ENCODE results near the gene LTBP3. TPM values are rescaled to one million over a fixed set of nuclear protein-coding genes. Genes with fewer than 3 reads are reported as not detected.

LTBP3 gene
- total and polyA plus RNA-seq, 2 donors (not counting 3 experiments of a cell fraction or from before 2014, with no cell fraction given): 120 to 209 TPM

GRCh38 chr11:65559951-65560537 lies 1.9 kb upstream of the LTBP3 start:
- Histone ChIP-seq H3K4me1 (ENCODE audit: control insufficient read depth, extremely low read depth, insufficient read depth, low read length) (peaks cover 56% of the 10 kb centered on the region), H3K4me2 (ENCODE audit: insufficient read depth, low read length) (peak overlapping the region; percentile 44), H3K79me2 (ENCODE audit: control insufficient read depth, insufficient read depth, low read length) (peaks cover 16% of the 10 kb centered on the region), H3K27ac (ENCODE audit: insufficient read depth, low read depth, low read length) (peak overlapping the region; percentile 78), H3K4me3 (replicated peaks in 1 of 3; ENCODE audit: insufficient read depth in 1 of 3, low read depth in 1 of 3, low read length in 3 of 3) (no peak overlapping the region), H3K36me3 (ENCODE audit: control insufficient read depth in 2 of 2, extremely low read depth in 1 of 2, insufficient read depth in 2 of 2, low read length in 2 of 2) (no peaks in the 10 kb centered on the region), H4K20me1 (replicated peaks; ENCODE audit: control insufficient read depth, extremely low read depth, insufficient read depth, low read length) (no peaks in the 10 kb centered on the region), H3K27me3 (ENCODE audit: control insufficient read depth in 2 of 2, insufficient read depth in 2 of 2, low read length in 2 of 2) (no peaks in the 10 kb centered on the region), H3K9me1 (replicated peaks; ENCODE audit: control insufficient read depth, extremely low read depth, insufficient read depth, low read length) (no peaks in the 10 kb centered on the region), H2AFZ (ENCODE audit: low read depth, low read length) (no peak overlapping the region), H3K9ac (replicated peaks; ENCODE audit: extremely low read depth, insufficient read depth, low read length) (peak overlapping the region; percentile 57), H3K9me3 (replicated peaks; ENCODE audit: control insufficient read depth, insufficient read depth, low read length) (no peaks in the 10 kb centered on the region)
- DNase-seq (ENCODE audit: low read depth, low spot score): peak; percentile 76
- TF ChIP-seq, protein P1, sequence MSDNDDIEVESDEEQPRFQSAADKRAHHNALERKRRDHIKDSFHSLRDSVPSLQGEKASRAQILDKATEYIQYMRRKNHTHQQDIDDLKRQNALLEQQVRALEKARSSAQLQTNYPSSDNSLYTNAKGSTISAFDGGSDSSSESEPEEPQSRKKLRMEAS (IDR thresholded peaks at IDR 0.05; ENCODE audit: insufficient read depth, insufficient read length): no peak
- no peak for TF ChIP-seq POLR2AphosphoS5 (IDR thresholded peaks at IDR 0.05; ENCODE audit: insufficient read depth, low read depth, low read length)
- TF ChIP-seq FOS (IDR thresholded peaks at IDR 0.05; ENCODE audit: borderline replicate concordance, insufficient read depth, low read length): no peak
- BruUV-seq (replicated peaks): no TSS peak
- POLR2A ChIA-PET: interaction anchor here (0.8 kb wide), 1 partner anchor 10 kb away, joined by 3 read pairs; the partner anchor contains the start of gene ZNRD2
- peak; percentile 96 for FAIRE-seq
- dilution Hi-C loops (cut with MboI; ENCODE audit: extremely low pct_ligation_motif_present, low sequenced_read_pairs) (no loop called here), intact Hi-C loops (cut with micrococcal nuclease) (loop anchor here (1.0 to 2.0 kb wide), 3 partner anchors 10 to 20 kb away; partner anchors contain the start of gene ZNRD2)
- CTCF ChIA-PET: interaction anchor here (0.7 to 4.3 kb wide), 10 partner anchors 8 to 55 kb away, joined by 3 to 54 read pairs (median 6); partner anchors contain the start of genes FAM89B, PCNX3 and ZNRD2

GRCh38 chr11:65559535-65559934 lies 1.4 kb upstream of the LTBP3 start:
- TF ChIP-seq EZH2 (IDR thresholded peaks at IDR 0.05; ENCODE audit: borderline replicate concordance, low read depth, low read length, severe bottlenecking): no peak
- TF ChIP-seq, protein P1 (IDR thresholded peaks at IDR 0.05; ENCODE audit: insufficient read depth, insufficient read length): no peak

More at GRCh38 chr11:65559535-65559934, 1.4 kb upstream of the LTBP3 start:
- H3K4me1 ChIP-seq (ENCODE audit: control insufficient read depth, extremely low read depth, insufficient read depth, low read length): peaks cover 58% of the 10 kb centered on the region
- H3K27ac ChIP-seq (ENCODE audit: insufficient read depth, low read depth, low read length): peak overlapping the region; percentile 78
- H3K27me3 ChIP-seq (ENCODE audit: control insufficient read depth in 2 of 2, insufficient read depth in 2 of 2, low read length in 2 of 2): no peaks in the 10 kb centered on the region
- ChIA-PET CTCF (interaction anchor here (0.7 to 4.3 kb wide), 9 partner anchors 10 to 55 kb away, joined by 3 to 54 read pairs (median 10); partner anchors contain the start of genes FAM89B, PCNX3 and ZNRD2), POLR2A (interaction anchor here (1.3 kb wide), 1 partner anchor 19 kb away, joined by 3 read pairs; no protein-coding TSS in a partner anchor)
- no TSS peak for BruUV-seq (replicated peaks)
- peak overlapping the region; percentile 44 for H3K4me2 ChIP-seq (ENCODE audit: insufficient read depth, low read length)
- dilution Hi-C loops (cut with MboI; ENCODE audit: extremely low pct_ligation_motif_present, low sequenced_read_pairs): no loop called here
- no peaks in the 10 kb centered on the region for H4K20me1 ChIP-seq (replicated peaks; ENCODE audit: control insufficient read depth, extremely low read depth, insufficient read depth, low read length)
- H3K79me2 ChIP-seq (ENCODE audit: control insufficient read depth, insufficient read depth, low read length): peaks cover 21% of the 10 kb centered on the region
- DNase-seq (ENCODE audit: low read depth, low spot score) (no peak), FAIRE-seq (no peak)
- no peak overlapping the region for H2AFZ ChIP-seq (ENCODE audit: low read depth, low read length)
- no peaks in the 10 kb centered on the region for H3K9me3 ChIP-seq (replicated peaks; ENCODE audit: control insufficient read depth, insufficient read depth, low read length)
- peak overlapping the region; percentile 57 for H3K9ac ChIP-seq (replicated peaks; ENCODE audit: extremely low read depth, insufficient read depth, low read length)
- H3K36me3 ChIP-seq (ENCODE audit: control insufficient read depth in 2 of 2, extremely low read depth in 1 of 2, insufficient read depth in 2 of 2, low read length in 2 of 2): no peaks in the 10 kb centered on the region
- intact Hi-C loops (cut with micrococcal nuclease): no loop called here
- H3K4me3 ChIP-seq (replicated peaks in 1 of 3; ENCODE audit: insufficient read depth in 1 of 3, low read depth in 1 of 3, low read length in 3 of 3): no peak overlapping the region
- H3K9me1 ChIP-seq (replicated peaks; ENCODE audit: control insufficient read depth, extremely low read depth, insufficient read depth, low read length): no peaks in the 10 kb centered on the region

Data from endothelial cell of umbilical vein (primary cell).